CD4-positive, alpha-beta T cell (primary cell): ENCODE data around the gene MAST4. TPM values are rescaled to one million over a fixed set of nuclear protein-coding genes. Genes with fewer than 3 reads are reported as not detected.

Source experiments
- ATAC-seq: fragments of 200-7000 bp; cut with Tn5 transposase; one replicate; pipeline ENCODE4 v1.10.0; 2022; ENCODE audit warnings: mild to moderate bottlenecking; ENCODE audit not compliant: poor library complexity
- CTCF ChIA-PET: fragments of 350-600 bp; sonication (Branson Sonifier 250); formaldehyde crosslinking; loops from one replicate; lab custom pipeline; 2021; ENCODE audit warnings: antibody characterized with exemption, inconsistent platforms; lab: Charles Lee
- POLR2A ChIA-PET: fragments of 350-600 bp; sonication (Branson Sonifier 250); formaldehyde crosslinking; loops from one replicate; lab custom pipeline; 2021; ENCODE audit warnings: antibody characterized with exemption, inconsistent platforms; lab: Charles Lee
- DNase-seq, 14 experiments: peaks; one replicate each; pipeline ENCODE4 v3.0.0-alpha.2; 2013 to 2020; ENCODE audit warnings: mixed read lengths in 2 of 14
- H3K27ac ChIP-seq, 2 donors: one replicate each; pipeline versions ENCODE4 v1.5.1 to v1.7.0; 2013; ENCODE audit warnings: low read length in 2 of 2, low read depth in 1 of 2, mild to moderate bottlenecking in 1 of 2
- H3K27me3 ChIP-seq, 2 experiments: 1 replicate in 1 of 2; 2 replicates in 1 of 2; pipeline versions ENCODE4 v1.6.1 to v1.7.0; 2013; ENCODE audit warnings: low read length in 2 of 2, control low read depth in 1 of 2, mild to moderate bottlenecking in 1 of 2, moderate library complexity in 1 of 2; ENCODE audit not compliant: insufficient read depth in 2 of 2, control insufficient read depth in 1 of 2
- H3K36me3 ChIP-seq: one replicate; pipeline ENCODE4 v1.6.1; 2013; ENCODE audit warnings: low read length, control low read depth; ENCODE audit not compliant: insufficient read depth
- H3K4me1 ChIP-seq: one replicate; pipeline ENCODE4 v1.6.1; 2013; ENCODE audit warnings: low read length, control low read depth; ENCODE audit not compliant: insufficient read depth
- H3K4me3 ChIP-seq: one replicate; pipeline ENCODE4 v1.5.1; 2013; ENCODE audit warnings: mild to moderate bottlenecking, low read length, moderate library complexity
- H3K9me3 ChIP-seq, 2 experiments: 1 replicate in 1 of 2; 2 replicates in 1 of 2; pipeline versions ENCODE4 v1.6.1 to v1.7.0; 2013; ENCODE audit warnings: low read length in 2 of 2, mild to moderate bottlenecking in 2 of 2, control low read depth in 1 of 2, moderate library complexity in 1 of 2; ENCODE audit not compliant: control insufficient read depth in 1 of 2, insufficient read depth in 1 of 2
- H3K27ac Mint-ChIP-seq: one replicate; pipeline ENCODE4 v1.8.0; 2020; ENCODE audit warnings: mixed read lengths
- H3K27me3 Mint-ChIP-seq: one replicate; pipeline ENCODE4 v1.8.0; 2021; ENCODE audit warnings: mixed read lengths
- H3K36me3 Mint-ChIP-seq: one replicate; pipeline ENCODE4 v1.8.0; 2021; ENCODE audit warnings: low read depth, mixed read lengths
- H3K4me1 Mint-ChIP-seq: one replicate; pipeline ENCODE4 v1.8.0; 2021; ENCODE audit warnings: low read depth, mixed read lengths
- H3K4me3 Mint-ChIP-seq: one replicate; pipeline ENCODE4 v1.8.0; 2020; ENCODE audit warnings: mild to moderate bottlenecking, mixed read lengths
- H3K9me3 Mint-ChIP-seq: one replicate; pipeline ENCODE4 v1.8.0; 2020; ENCODE audit warnings: mixed read lengths
- CTCF ChIP-seq: fragments of 200-600 bp; IDR thresholded peaks from one replicate; pipeline ENCODE4 v1.8.0; 2022; ENCODE audit warnings: antibody characterized with exemption, mild to moderate bottlenecking
- intact Hi-C, 2 experiments: fragments of 100-400 bp; cut with DNase I in 1 of 2; cut with micrococcal nuclease in 1 of 2; formaldehyde crosslinking; loops; one replicate each; pipeline versions ENCODE4 v1.15.1 to v1.9.0; 2023 to 2025; cut with DNase I, micrococcal nuclease
- total RNA-seq, 174 experiments: library from RNA in 2 of 174; stranded (reverse) in 2 of 174; gene quantifications; one replicate each; pipeline ENCODE4 v1.2.3 and lab custom pipeline; 2021 to 2026

The MAST4 gene
- total RNA-seq, 2 experiments from 2014 or later = 21.3 to 21.6 TPM

DNA sequence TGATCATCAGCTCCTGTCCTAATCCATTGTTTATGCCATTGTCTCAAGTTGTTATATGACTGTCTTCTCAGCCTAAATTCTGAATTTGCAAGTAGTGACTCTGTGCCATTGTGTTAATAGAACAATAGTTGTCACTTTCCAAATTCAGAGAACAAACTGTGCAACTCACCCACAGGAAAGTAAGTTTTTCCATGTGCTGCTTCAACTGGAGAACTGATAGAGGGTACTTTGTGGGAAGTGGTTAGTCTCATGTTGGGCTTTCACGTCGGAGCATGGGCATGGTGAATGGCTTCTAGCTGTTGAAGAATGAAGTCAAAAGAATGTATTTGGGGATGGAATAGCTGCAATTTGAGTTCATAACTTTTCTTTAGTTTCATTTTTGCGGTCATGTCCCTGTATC, 454.4 kb downstream of the MAST4 start:
- Histone ChIP-seq H3K27me3 (no peaks in the 10 kb centered on the region), H3K4me1 (no peaks in the 10 kb centered on the region), H3K36me3 (no peaks in the 10 kb centered on the region), H3K4me3 (no peak overlapping the region), H3K27ac (no peak overlapping the region), H3K9me3 (no peaks in the 10 kb centered on the region)
- no peak for ATAC-seq
- ChIA-PET CTCF (interaction anchor here (0.5 kb wide), 1 partner anchor 146 kb away, joined by 4 read pairs; the partner anchor contains the start of gene CD180), POLR2A (interaction anchor here (1.0 to 1.2 kb wide), 2 partner anchors 10 to 15 kb away, joined by 3 read pairs; no protein-coding TSS in a partner anchor)
- Mint-ChIP-seq H3K9me3 (no peaks in the 10 kb centered on the region), H3K4me3 (no peak overlapping the region), H3K36me3 (peaks cover 13% of the 10 kb centered on the region), H3K27me3 (no peaks in the 10 kb centered on the region), H3K27ac (no peak overlapping the region), H3K4me1 (peaks cover 16% of the 10 kb centered on the region)
- TF ChIP-seq CTCF = no peak
- intact Hi-C loops = no loop called here
- no peak for DNase-seq

GRCh38 chr5:67051164-67051563, 455.0 kb downstream of the MAST4 start:
- Mint-ChIP-seq H3K4me1 (peaks cover 16% of the 10 kb centered on the region), H3K4me3 (no peak overlapping the region), H3K36me3 (peaks cover 18% of the 10 kb centered on the region), H3K27me3 (no peaks in the 10 kb centered on the region), H3K9me3 (no peaks in the 10 kb centered on the region), H3K27ac (no peak overlapping the region)
- Histone ChIP-seq H3K4me3 (no peak overlapping the region), H3K36me3 (no peaks in the 10 kb centered on the region), H3K27me3 (no peaks in the 10 kb centered on the region), H3K27ac (no peak overlapping the region), H3K9me3 (no peaks in the 10 kb centered on the region), H3K4me1 (no peaks in the 10 kb centered on the region)
- DNase-seq (no peak), ATAC-seq (no peak)
- intact Hi-C loops = no loop called here
- no peak for TF ChIP-seq CTCF
- CTCF ChIA-PET = interaction anchor here (0.5 to 0.8 kb wide), 2 partner anchors 145 to 407 kb away, joined by 3 to 4 read pairs; partner anchors contain the start of gene CD180
- POLR2A ChIA-PET = no interaction called here

DNA sequence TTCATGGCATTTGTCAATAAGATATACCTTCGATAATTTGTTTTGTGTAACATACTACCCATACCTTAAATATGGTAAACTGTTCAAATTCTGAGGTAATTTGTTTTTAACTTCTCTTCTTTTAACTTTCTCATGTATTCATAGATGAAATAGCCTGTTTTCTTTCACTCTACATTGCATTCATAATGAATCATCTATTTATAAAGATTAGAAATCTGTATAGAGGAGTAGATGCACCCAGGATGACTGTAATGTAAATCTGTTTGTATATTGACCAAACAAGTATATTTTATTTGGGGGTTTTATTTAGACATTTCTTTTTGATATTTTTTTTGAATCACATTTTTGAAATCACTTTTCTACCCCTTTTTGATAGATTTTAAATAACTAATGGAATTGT, 455.8 kb downstream of the MAST4 start:
- ATAC-seq = no peak
- H3K27ac ChIP-seq = no peak overlapping the region

More for the DNA sequence above, 455.8 kb downstream of the MAST4 start:
- Mint-ChIP-seq H3K36me3 (peaks cover 21% of the 10 kb centered on the region), H3K4me1 (peaks cover 16% of the 10 kb centered on the region), H3K4me3 (no peak overlapping the region), H3K27me3 (no peaks in the 10 kb centered on the region), H3K9me3 (no peaks in the 10 kb centered on the region), H3K27ac (no peak overlapping the region)
- Histone ChIP-seq H3K27me3 (no peaks in the 10 kb centered on the region), H3K36me3 (no peaks in the 10 kb centered on the region), H3K4me1 (no peaks in the 10 kb centered on the region), H3K4me3 (no peak overlapping the region), H3K9me3 (no peaks in the 10 kb centered on the region)
- ChIA-PET POLR2A (no interaction called here), CTCF (no interaction called here)
- TF ChIP-seq CTCF = no peak
- intact Hi-C loops = no loop called here
- no peak for DNase-seq
